ENCODE results near the gene HIVEP3. TPM values are rescaled to one million over a fixed set of nuclear protein-coding genes. Genes with fewer than 3 reads are reported as not detected.
"Not testable (repeated sequence)": the region's sequence is repeated elsewhere in the genome, so short reads cannot be mapped to it uniquely, and the experiment has no call there.

Gene HIVEP3
- total RNA-seq, 1 donor from 2014 or later: 38.9 TPM

- intact Hi-C loops (cut with micrococcal nuclease): no loop called here
These were observed 217.7 kb downstream of the HIVEP3 start for GRCh38 chr1:41700986-41701535.

DNA sequence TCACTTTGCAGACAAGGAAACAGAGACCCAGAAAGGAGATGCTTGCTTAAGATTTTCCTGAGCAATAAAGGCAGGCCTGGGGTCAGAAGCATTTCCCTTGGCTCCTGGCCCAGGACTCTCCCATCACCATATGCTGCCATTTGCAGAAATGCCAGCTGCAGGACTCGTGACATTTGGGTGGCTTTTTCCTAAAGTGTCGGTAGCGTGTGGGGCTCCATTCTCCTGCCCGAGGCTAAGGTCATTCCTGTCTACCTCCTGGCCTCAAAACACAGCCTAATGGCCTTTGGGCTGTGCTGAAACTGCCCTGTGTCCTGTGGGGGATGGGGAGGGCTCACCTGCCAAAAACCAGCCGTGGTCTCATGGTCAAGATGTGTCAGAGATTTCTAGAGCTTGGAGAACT lies 218.1 kb downstream of the HIVEP3 start:
- intact Hi-C loops (cut with micrococcal nuclease): no loop called here

DNA sequence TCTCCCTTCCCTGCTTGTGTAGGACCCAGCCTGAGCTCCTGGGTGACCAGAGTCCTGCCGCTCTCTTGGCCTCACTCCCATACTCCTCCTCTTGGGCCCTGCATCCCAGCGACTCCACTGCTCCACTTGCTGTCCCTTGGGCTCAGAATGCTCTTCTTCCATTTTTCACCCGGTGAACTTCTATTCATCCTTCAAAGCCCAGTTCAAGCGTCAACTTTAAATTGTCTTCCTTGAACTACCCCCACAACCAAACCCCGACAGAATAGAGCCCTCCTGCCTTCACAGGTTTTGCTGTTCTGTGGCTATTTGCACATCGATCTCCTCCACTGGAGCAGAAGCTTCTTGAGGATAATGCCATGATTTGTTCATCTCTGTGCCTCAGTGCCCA lies 218.9 kb downstream of the HIVEP3 start:
- intact Hi-C loops (cut with micrococcal nuclease): no loop called here

- intact Hi-C loops (cut with micrococcal nuclease): no loop called here
These were observed 219.5 kb downstream of the HIVEP3 start for GRCh38 chr1:41698916-41699860.

GRCh38 chr1:41696381-41696780 lies 222.3 kb downstream of the HIVEP3 start:
- intact Hi-C loops (cut with micrococcal nuclease): no loop called here

DNA sequence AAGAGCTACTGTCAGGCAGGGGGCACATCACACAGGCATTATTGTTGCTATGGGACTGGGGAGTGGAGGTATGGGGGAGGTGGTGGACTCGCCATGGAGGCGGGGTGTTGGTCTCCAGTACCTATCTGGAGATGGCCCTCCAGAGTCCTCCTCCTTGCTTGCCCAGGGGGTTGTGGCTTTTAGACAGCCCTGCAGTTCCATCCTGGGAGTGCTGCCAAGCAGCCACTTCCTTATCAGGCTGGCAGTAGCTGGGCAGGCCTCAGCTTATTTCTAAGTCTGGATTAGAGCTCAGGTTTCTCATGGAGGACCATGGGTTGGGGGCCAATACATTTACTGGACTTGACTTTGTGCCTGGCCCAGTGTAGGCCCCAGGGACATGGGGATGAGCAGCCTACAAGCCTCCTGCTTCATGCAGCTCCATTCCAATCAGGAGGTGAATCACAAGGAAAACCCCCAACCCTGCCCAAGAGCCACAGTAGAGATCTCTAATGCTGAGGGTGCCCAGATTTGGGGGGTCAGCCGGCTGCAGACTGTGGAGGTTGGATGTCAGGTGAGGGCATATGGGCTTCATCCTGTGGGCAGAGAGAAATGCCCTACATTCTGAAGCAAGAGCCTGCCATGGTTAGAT lies 223.5 kb downstream of the HIVEP3 start:
- intact Hi-C loops (cut with micrococcal nuclease): no loop called here

DNA sequence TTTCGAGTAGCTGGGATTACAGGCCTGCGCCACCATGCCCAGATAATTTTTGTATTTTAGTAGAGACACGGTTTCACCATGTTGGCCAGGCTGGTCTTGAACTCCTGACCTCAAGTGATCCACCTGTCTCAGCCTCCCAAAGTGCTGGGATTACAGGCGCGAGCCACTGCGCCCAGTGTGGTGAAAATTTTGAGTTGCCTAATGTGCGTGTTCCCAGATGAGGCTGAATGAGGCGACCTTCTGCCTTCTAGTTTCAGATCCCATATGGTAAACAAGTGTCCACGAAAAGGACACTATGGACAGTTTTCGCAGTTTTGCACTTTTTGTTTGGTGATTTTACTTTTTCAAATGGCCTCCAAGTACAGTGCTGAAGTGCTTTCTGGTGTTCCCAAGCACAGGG lies 226.8 kb downstream of the HIVEP3 start:
- intact Hi-C loops (cut with micrococcal nuclease): not testable (repeated sequence)

GRCh38 chr1:41691424-41691823 lies 227.3 kb downstream of the HIVEP3 start:
- intact Hi-C loops (cut with micrococcal nuclease): no loop called here

DNA sequence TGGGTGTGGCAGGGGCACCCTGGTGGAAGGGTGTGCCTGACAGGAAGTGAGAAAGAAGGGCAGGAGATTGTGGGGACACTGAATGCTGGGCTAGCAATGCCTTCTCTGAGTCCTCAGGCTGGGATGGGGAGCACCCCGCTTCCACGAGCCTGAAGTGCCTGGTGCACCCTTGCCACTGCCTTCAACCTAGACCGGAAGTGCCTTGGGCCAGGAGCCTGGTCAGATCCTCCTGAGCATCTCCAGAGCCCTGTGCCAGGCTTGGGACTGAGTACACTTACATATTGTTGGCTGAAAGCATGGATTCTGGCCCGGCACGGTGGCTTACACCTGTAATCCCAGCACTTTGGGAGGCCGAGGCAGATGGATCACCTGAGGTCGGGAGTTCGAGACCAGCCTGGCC lies 228.4 kb downstream of the HIVEP3 start:
- intact Hi-C loops (cut with micrococcal nuclease): no loop called here

DNA sequence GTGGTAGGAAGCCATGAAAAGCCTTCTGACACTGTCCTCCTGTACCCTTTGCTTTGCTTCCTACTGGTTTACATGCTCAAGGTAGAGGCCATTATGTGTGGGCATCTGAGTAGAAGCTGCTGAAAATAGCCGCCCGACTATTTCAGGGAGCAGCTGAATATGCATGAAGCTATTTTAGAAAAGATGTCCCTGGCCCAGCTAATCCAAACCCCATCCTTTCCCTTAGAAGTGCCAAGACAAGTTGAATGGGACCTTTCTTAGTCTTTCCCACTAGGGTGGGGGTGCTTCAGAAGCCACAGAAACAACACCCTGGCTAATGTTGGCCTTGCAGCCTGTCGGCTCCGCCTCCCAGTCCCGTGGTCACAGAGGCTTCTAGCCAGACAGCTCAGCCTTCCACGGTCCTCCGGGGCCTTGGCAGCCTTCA lies 229.2 kb downstream of the HIVEP3 start:
- intact Hi-C loops (cut with micrococcal nuclease): no loop called here

DNA sequence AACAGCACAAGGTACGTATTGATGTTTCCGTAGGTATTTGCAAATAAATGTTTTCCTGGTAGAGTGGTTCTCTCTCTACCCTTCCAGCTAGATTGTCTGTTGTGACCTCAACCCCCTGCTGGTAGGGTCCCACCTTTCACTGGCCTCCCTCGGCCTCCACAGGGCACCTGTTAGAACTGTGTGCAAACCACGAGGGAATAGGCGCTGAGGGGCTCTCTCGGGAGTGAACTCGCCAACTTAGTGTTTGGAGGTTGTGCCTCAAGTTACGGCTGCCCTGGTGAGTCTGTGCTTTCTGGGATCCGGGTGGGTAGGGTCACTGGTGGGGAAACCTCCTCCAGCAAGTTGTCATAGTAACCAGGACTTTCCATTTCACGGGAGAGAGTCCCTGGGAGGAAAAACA lies 229.6 kb downstream of the HIVEP3 start:
- intact Hi-C loops (cut with micrococcal nuclease): no loop called here

- intact Hi-C loops (cut with micrococcal nuclease): no loop called here
These were observed 231.7 kb downstream of the HIVEP3 start for GRCh38 chr1:41687007-41687406.

DNA sequence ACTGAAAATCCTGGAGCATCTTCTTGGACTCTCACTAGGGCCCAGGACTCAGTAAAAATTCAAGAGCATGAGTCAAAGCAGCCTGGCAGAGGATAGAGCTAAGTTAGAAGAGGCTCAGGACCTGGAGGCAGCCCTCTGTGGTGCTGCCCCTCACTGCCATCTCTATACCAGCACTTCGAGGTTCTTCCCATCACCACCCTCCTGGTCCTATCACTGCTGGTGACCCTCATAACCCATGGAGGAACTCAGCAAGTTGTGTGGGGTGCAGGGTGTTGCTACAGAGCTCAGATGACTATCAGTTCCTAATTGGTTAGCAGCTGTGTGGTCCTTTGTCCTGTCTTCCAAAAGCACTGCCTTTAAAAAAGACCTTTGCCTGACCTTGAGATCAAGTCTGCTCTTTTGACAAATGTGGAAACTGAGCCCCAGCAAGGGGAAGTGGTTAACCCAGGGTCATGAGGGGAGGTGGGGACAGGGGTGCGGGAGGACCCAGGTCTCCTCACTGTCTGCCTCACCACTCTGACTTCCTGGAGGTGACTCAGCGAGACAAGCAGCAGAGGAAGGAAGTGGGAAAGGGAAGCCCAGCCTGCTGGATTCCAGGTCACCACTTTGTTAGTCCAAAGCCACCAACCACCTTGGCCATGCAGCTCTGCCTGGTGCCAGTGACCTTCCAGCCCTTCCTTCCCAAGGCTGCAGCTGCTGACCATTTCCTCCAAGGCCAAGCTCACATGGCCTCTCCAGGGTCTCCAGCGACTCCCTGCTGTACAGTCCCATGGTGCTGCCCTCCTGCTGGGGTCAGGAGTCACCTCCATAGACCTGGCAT lies 234.8 kb downstream of the HIVEP3 start:
- intact Hi-C loops (cut with micrococcal nuclease): loop anchor here (1.0 to 2.0 kb wide), 5 partner anchors 11 to 184 kb away; no protein-coding TSS in a partner anchor

DNA sequence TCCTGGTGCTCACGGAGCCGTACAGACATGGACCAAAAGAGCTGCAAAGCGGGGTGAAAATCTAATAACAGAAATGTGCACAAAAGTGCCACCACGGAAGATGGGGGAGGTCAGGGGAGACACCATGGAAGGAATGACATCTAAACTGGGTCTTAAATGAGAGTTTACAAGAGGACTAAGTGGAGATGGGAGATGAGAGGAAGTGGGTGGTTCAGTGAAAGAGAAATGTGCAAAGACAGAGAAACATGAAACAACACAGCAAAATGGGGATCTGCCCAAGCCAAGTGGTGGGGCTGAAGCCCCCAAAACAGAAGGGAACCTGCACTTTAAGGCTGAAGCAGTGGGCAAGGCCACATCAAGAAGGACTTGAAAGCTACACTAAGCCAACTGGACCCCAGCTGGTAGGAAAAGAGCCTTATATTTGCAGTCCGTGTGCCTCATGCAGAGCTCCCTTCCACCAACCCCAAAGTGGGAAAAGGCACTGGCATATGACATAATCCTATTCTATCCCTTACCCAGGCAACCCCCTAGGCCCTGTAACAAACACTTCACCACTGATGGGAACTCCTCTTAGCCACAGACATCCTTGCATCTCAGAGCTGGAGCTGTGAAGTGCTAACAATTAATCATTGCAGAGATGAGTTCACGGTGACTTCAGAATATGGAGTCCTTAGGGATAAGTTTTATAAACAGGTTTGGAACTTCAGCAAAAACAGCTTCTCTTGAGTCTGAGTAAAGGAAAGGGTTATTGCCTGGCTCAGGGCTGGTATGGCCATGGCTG lies 235.7 kb downstream of the HIVEP3 start:
- intact Hi-C loops (cut with micrococcal nuclease): loop anchor here (1.0 to 2.0 kb wide), 4 partner anchors 10 to 185 kb away; no protein-coding TSS in a partner anchor

DNA sequence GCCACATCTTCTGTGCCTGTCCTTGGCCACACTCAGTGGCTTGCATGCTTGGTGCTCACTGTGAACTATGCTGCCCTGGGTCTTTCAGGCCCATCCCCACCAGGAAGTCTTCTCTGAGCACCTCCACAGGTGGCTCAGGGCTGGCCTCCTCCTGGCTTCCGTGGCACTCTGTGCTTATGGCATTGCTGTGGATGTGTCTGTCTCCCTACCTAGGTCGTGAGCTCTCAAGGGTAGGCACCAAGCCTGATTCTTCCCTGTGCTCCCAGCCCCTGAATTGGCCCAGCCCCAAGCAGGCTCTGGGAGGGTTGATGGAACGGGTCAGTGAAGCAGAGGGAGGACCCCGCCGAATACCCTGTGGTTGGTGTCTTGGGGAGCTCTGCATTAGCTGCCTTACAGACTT lies 236.6 kb downstream of the HIVEP3 start:
- intact Hi-C loops (cut with micrococcal nuclease): loop anchor here (2.0 kb wide), 2 partner anchors 15 to 47 kb away; no protein-coding TSS in a partner anchor

- intact Hi-C loops (cut with micrococcal nuclease): loop anchor here (2.0 kb wide), 2 partner anchors 15 to 47 kb away; no protein-coding TSS in a partner anchor
These were observed 237.2 kb downstream of the HIVEP3 start for GRCh38 chr1:41681331-41682098.

- intact Hi-C loops (cut with micrococcal nuclease): loop anchor here (2.0 kb wide), 1 partner anchor 19 kb away; no protein-coding TSS in a partner anchor
These were observed 238.7 kb downstream of the HIVEP3 start for GRCh38 chr1:41679994-41680393.

GRCh38 chr1:41679531-41679930 lies 239.2 kb downstream of the HIVEP3 start:
- intact Hi-C loops (cut with micrococcal nuclease): loop anchor here (2.0 kb wide), 1 partner anchor 19 kb away; no protein-coding TSS in a partner anchor

Measured in T-helper 1 cell treated with Interleukin-12 subunit alpha and Interleukin-12 subunit beta and Interleukin-4 antibody, amounts not matched to agents 30 ng/mL and 1 ng/mL, for 36 hours (primary cell).